ENCODE results near the gene PTPRD.

The PTPRD gene

DNA sequence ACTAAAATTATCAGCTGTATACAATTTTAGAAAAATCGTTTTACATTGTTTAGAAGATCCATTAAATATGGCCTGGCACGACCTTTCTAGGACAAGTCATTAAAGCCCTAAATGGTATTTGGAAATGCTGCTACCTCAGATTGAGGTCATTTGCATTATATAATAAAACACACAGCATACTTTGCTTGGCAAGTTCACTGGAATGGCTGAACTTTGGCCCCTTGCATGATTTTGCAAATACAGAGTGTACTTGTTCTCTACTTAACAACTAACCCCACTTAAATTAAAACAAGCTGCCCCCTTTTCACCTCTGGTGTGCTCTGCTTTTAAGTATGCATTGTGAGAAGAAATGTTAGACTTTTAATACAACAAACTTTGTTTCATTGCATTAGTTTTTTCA, 860.1 kb downstream of the PTPRD start:
- no peak for TF ChIP-seq FOXP2 (optimal IDR thresholded peaks at IDR 0.05; ENCODE audit: borderline replicate concordance, extremely low read depth, extremely low read length, insufficient read depth)
- no peak for TF ChIP-seq POLR2AphosphoS5 (IDR thresholded peaks at IDR 0.05; ENCODE audit: low read depth, low read length)
- TF ChIP-seq SIN3A (IDR thresholded peaks at IDR 0.05; ENCODE audit: borderline replicate concordance, insufficient read depth, low read length) = no peak
- TF ChIP-seq TAF1 (IDR thresholded peaks at IDR 0.05; ENCODE audit: borderline replicate concordance, insufficient read depth, low read length) = no peak
- TF ChIP-seq REST (IDR thresholded peaks at IDR 0.05; ENCODE audit: insufficient read depth in 1 of 2, low read depth in 2 of 2, low read length in 2 of 2) = no peak

DNA sequence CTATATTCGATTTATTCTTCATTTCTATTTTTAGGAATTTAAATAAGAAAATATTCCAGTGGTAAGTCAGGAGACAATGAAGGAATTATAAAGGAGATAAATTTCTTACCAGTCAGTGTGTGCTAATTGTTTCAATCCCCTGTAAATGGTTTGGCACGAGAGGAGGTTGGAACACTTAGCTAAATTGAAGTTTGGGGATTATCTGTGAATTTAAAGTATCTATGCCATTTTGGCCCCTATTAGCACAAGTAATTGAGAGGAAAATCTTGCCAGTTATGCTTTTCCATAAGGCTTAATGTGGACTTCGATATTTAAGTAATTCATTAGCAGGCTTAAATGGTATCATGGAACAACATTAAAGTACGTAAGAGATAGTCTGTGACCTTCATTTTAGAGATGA, 860.8 kb downstream of the PTPRD start:
- TF ChIP-seq POLR2AphosphoS5 (IDR thresholded peaks at IDR 0.05; ENCODE audit: low read depth, low read length) = no peak
- no peak for TF ChIP-seq SIN3A (IDR thresholded peaks at IDR 0.05; ENCODE audit: borderline replicate concordance, insufficient read depth, low read length)
- TF ChIP-seq TAF1 (IDR thresholded peaks at IDR 0.05; ENCODE audit: borderline replicate concordance, insufficient read depth, low read length) = no peak
- TF ChIP-seq REST (IDR thresholded peaks at IDR 0.05; ENCODE audit: insufficient read depth in 1 of 2, low read depth in 2 of 2, low read length in 2 of 2) = no peak
- no peak for TF ChIP-seq FOXP2 (optimal IDR thresholded peaks at IDR 0.05; ENCODE audit: borderline replicate concordance, extremely low read depth, extremely low read length, insufficient read depth)

GRCh38 chr9:9750719-9751118, 862.1 kb downstream of the PTPRD start:
- TF ChIP-seq SIN3A (IDR thresholded peaks at IDR 0.05; ENCODE audit: borderline replicate concordance, insufficient read depth, low read length) (no peak), TAF1 (IDR thresholded peaks at IDR 0.05; ENCODE audit: borderline replicate concordance, insufficient read depth, low read length) (no peak), POLR2AphosphoS5 (IDR thresholded peaks at IDR 0.05; ENCODE audit: low read depth, low read length) (no peak), REST (IDR thresholded peaks at IDR 0.05; ENCODE audit: insufficient read depth in 1 of 2, low read depth in 2 of 2, low read length in 2 of 2) (no peak), FOXP2 (optimal IDR thresholded peaks at IDR 0.05; ENCODE audit: borderline replicate concordance, extremely low read depth, extremely low read length, insufficient read depth) (no peak)

DNA sequence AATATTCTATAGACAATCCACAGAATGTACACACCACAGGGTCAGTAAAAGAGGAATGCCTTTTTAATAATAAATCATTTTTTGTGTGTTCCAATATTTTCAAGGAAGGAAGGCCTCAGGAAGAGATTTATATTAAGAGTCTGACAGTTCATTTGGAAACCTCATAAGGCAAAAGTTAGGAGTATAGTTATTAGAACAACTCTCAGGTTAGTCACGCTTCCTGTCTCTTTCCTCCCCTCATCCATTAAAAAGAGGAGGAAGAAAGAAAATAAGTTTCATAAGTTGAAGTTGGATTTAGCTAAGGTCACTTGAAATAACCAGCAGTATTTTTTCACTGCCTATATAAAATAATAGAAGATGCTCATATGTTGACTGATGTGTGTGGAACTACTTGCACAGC, 863.2 kb downstream of the PTPRD start:
- no peak for TF ChIP-seq TAF1 (IDR thresholded peaks at IDR 0.05; ENCODE audit: borderline replicate concordance, insufficient read depth, low read length)

DNA sequence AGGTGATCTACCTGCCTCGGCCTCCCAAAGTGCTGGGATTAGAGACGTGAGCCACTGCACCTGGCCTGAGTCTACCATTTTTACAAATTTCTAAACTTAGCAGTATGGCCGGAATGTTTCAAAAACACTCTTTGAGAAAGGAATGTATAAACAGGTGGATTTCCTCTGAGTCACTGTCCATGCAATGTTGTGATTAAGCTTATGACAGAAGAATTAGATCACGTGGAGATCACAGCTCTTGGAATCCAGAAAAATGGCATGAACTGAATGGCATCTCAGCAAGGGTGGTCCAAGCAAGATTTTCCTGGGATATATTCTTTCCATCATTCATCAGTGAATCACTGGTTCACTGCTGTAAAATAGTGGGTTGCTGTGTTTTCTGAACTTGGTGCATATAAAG, 865.0 kb downstream of the PTPRD start:
- TF ChIP-seq TAF1 (IDR thresholded peaks at IDR 0.05; ENCODE audit: borderline replicate concordance, insufficient read depth, low read length) (no peak), FOXP2 (optimal IDR thresholded peaks at IDR 0.05; ENCODE audit: borderline replicate concordance, extremely low read depth, extremely low read length, insufficient read depth) (no peak), REST (IDR thresholded peaks at IDR 0.05; ENCODE audit: insufficient read depth in 1 of 2, low read depth in 2 of 2, low read length in 2 of 2) (no peak), SIN3A (IDR thresholded peaks at IDR 0.05; ENCODE audit: borderline replicate concordance, insufficient read depth, low read length) (no peak), POLR2AphosphoS5 (IDR thresholded peaks at IDR 0.05; ENCODE audit: low read depth, low read length) (no peak)

Data from PFSK-1 (cell line).